HG03520 (cell line): Measurements from ENCODE around the gene VSX2.

ENCODE experiments used
- ATAC-seq: cut with Tn5 transposase; IDR thresholded peaks from one replicate; pipeline ENCODE4 v1.9.1; 2021; ENCODE audit warnings: mild to moderate bottlenecking, moderate library complexity; ENCODE audit not compliant: unreplicated experiment

The VSX2 gene

DNA sequence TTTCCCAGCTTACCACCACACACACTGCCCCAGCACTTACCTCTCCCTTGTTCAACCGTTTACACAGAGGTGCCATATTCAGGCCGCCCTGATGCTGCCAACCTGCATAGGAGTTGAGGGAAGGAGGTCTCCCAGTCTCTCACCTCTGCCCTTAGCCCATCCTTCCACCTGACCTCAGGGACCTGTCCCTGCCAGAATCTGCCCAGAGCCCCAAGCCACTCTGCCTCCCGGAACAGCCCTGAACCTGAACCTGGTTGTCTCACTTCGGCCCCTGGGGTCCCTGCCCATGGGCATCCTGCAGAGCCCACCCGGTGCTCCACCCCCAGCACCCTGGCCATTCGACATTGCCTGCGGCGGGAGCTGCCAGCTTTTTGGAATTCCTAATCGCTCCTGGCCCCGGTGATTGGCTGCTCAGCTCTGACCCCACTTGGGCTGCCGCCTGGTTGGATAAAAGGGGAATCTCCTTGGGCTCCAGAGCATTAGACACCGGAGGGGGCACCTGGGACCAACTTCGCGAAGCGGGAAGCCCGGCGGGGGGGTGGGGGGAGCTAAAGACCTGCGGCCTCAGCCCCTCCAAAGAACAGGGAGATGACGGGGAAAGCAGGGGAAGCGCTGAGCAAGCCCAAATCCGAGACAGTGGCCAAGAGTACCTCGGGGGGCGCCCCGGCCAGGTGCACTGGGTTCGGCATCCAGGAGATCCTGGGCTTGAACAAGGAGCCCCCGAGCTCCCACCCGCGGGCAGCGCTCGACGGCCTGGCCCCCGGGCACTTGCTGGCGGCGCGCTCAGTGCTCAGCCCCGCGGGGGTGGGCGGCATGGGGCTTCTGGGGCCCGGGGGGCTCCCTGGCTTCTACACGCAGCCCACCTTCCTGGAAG is at the start of gene VSX2:
Gene VSX2, plus strand, starts transcription at position 476 of the 874 bp plus-strand sequence. Its CDS starts 113 bp downstream, at position 589.
- ATAC-seq: no peak

DNA sequence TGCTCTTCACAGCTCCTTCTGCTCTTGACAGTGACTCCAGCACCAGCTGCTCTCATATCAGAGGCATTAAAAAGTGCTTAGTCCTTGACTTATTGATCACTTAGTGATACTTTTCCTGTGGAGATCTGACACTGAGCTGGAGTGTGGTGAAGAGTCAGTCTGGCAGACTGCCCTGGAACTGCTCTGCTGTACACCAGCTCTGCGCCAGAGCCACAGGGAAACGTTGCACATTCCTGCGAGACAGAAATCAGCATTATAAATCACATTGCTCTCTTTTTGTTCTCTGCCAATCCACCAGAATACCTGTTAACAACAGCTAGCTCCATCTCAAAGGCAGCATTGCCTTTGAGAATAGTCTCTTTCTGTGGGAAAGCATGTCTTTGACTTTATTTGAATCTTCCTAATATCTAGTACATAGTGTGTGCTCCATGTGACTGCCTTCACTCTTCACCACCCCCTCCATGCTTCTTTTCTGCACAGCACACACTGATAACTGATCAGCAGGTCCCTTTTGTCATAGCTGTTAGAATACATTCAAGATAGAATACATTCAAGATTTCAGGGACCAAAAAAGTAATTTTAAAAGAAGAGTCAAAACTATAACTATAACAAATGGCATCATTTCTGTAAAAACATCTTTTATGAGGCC is 48.2 kb upstream of the VSX2 start:
- ATAC-seq: no peak

DNA sequence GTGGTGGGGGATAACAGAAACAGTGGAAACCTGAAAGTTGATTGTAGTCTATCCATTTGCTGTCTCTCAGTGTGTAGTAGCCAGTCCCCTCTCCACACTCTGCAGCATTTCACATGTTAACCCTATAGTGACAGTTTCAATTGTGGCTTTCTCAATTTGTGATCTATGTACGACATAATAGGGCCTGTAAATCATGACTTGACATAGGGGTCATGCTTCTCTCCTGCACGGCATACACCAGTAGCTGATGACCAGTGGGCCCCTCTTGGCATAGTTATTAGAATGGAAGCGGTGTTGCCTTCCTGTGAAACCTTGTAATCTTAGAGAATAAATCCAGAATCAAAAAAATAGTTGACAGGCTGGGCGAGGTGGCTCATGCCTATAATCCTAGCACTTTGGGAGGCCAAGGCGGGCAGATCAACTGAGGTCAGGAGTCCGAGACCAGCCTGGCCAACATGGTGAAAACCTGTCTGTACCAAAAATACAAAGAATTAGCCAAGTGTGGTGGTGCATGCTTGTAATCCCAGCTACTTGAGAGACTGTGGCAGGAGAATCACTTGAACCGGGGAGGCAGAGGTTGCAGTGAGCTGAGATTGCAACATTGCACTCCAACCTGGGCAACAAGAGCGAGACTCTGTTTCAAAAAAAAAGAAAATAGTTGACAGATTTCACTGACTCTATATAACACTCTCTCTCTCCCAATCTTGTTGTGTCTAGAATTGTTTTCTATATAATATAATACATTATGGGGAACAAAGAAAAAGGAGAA is 44.6 kb upstream of the VSX2 start:
- no peak for ATAC-seq

DNA sequence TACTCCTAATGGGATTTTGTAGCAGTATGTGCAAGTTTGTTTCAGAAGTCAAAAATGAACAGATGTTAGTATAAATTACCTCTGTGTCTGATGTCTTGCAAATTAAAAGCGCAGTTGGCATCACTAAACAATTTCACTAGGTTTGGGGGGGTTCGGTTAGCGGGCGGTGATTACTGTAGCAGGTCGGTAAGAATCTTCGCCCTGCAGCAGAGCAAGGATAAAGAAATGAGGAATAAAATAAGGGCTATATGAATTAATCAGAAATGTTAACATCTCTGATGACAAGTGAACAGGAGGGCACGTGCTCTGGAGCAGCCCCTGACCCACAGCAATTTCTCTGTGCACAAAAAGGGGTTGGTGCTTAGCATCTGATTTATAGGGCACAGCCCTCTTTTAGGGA is 43.6 kb upstream of the VSX2 start:
- no peak for ATAC-seq

DNA sequence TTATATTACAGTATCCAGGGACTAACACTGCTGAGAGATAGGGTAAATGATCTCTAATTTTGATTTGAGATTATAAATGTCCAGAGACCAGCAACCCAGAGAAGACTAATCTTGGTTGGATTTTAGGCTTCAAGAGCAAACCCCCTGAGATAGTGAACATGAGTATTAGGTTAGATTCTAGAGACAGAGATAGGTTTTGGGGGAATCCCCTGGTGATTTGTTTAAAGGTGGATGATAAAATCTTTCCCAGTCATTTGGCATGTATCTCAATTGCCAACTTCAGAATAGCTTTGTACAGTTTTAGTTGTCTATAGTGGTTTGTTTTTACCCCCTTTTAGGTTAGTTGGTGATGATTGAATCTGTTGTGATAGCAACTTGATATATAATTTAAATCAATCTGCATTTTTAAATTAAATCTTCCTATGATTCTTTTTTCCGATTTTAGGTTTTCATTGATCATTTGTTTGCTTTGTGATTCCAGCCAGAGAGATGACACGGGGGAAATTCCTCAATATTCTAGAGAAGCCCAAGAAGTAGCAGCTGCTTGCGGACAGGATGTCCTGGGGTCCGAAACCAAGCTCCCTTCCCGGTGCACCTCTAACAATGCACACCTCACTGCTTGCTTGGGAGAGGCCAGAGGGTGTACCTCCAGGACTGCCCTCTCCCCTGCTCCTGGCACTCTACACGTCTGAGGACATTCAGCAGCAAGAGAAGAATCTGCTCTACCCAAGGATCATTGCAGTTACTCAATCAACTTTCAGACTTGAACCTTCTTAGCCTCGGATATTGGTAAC is 40.6 kb upstream of the VSX2 start:
- ATAC-seq: no peak

DNA sequence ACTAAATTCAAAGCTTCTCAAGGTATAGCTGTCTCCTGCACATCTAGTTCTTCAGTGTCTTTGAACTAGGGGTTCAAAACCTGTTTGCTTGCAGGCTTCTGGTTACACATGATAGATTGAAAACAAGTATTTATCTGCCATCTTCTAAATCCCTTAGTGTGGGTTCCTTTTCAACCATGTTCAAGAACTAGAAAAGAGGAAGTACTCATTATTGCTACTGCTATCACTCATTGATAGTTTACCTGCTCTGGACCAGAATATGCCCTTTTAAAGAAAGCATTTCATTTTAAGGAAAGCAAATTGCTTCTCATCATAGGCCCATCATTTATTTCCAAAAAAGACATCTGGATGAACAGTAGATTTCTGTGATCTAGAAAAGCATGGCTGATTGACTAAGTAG is 37.1 kb upstream of the VSX2 start:
- no peak for ATAC-seq

DNA sequence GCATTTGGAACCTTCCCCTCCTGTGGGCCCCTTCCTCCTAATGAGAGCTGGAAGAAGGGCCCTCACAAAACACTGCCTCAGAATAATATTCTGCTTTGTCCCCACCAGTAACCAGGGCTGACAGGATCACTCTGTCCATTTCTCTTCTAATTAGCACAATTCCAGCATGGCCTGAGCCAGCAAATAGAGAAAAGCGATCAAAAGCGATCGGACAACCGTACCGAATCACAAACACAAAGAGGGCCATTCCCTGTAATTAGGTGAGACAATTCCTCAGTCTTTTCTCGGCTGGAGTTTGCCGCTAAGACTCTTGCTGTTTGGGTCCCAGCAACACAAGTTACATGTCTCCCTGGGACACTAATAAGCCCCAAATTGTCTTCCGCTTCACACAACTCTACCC is 35.6 kb upstream of the VSX2 start:
- ATAC-seq: no peak

DNA sequence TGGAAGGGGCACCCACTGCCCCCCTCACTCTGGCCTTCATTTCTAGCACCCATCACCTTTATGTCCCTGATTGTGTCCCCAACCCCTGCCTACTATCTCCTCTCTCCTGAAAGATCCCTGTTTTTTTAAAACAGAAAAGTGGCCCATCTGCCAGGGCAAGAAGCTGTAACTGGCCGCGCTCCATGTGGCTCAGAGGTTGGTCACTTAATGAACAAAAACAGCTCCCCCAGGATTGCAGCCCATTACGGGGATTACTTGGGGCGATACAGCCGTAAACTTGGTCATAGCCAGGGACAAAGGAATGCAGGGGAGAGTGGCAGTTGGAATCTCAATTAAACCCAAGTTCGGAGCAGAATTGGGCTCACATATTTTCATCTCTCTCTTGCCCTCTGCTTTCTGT is 34.8 kb upstream of the VSX2 start:
- no peak for ATAC-seq

DNA sequence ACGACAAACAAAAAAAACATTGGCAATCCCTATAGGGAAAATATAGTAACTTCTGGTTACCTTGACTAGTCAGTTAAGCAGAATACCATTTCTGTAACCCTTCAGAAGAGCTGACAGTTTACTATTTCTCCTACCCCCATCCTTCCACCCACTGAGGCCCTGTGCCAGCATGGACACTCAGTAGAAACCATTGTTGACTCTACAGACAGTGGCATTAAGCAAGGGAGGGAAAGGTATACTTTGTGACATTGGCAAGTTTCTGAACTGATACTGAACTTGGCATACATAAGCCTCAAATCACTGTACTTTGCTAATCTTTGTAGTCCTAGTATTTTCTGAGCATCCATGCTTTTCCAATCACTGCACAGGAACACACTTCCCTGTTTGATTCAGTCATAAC is 33.4 kb upstream of the VSX2 start:
- ATAC-seq: no peak

DNA sequence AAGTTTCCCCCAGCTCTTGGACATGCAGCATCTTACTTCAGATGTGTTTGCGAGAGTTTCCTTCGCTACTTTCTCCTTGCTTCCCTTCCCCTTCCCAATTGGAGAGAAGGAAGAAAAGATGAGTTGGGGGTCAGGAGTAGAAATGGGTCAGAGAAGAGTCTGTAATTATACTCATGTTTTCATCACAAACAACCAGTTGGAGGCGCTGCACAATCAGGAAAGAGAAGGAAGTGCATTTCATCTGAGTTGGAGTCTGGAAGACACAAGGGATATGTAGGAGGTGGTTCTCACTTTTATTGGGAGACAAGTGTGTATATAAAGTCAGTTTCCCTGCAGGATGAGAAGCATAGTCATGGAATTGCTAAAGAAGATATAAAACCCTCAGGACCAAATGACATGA is 31.3 kb upstream of the VSX2 start:
- ATAC-seq: no peak

DNA sequence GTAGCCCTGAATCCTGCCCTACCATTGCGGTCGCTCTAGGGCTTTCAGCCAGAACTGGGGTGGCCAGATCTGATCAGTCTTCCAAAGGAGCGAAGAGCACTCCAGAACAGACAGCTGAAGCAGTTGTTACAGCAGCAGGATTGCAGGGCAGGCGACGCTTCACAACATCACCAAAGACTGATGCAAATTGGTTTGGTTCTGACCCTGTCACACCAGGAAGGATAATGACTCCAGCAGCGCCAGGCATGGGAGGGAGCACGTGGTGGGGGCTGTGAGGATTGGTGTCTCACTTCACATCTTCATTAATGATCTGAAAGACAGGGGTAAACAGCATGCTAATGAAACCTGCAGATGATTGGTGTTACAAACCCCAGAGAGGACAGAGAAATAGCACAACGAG is 30.6 kb upstream of the VSX2 start:
- ATAC-seq: no peak

DNA sequence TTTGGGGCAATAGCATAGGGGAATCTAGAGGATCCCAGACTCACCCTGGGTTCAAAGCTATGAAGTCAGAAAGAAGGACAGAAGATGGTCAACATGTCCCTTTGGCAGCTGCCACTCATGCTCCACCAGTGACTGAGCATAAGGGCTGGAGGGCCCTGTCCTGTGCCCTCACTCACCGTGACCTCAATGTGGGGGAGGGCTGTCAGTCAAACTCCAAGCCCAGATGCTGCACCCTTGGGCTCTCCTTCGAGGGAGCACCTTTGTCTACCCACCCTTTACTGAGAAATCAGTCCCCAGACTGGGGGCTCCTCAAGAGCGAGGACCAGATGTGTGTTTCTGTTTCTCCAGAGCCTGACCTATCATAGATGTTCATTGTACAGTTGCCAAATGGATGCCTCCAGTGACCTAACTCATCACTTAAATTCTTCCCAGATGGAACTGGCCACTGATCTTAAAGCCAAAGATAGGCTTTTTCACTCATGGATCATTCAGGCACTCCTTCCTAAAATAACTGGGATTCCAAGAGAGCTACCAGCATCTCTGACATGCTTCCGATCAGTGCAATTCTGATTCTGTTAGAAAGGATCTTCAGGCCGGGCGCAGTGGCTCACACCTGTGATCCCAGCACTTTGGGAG is 27.2 kb upstream of the VSX2 start:
- ATAC-seq: no peak

DNA sequence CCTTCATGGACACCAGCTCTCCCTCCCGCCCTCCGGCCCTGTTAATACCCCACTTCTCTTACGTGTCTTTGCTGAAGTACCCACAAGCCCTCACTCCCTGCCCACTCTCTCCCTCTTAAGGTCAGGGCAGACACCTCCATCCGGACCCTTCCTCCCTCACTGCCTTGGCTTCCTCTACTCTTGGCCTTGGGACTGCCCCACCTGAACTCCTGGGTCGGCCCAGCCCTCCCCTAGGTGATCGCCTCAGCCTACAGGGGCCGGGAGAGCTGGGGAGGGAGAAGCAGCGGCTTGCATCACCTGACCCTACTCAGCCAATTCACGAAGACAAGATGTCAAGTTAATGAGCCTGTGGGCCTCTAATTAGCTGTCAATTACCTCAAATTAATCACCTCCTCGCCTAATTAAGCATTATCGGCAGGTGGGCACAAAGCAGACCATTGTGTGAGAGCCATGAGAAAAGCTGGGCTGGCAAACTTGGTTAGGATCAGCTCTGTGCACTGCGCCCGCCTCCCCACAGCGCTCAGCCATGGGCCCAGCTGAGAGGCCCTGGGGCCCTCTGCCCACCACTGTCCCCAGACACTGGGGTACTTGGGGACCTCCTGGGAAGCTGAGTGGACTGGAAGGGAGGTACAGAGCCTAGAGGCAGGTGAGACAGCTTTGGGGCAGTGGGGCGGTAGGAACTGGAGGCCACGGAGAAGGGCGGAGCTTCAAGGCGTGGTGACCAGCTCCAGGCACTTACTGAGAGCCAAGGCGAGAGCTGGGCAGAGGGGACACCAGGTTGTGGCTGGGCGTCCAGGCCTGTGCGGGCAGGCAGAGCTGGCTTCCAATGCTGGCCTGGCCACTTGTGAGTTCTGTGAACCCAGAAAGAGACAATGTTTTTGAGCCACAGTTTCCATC is 25.1 kb upstream of the VSX2 start:
- ATAC-seq: no peak

DNA sequence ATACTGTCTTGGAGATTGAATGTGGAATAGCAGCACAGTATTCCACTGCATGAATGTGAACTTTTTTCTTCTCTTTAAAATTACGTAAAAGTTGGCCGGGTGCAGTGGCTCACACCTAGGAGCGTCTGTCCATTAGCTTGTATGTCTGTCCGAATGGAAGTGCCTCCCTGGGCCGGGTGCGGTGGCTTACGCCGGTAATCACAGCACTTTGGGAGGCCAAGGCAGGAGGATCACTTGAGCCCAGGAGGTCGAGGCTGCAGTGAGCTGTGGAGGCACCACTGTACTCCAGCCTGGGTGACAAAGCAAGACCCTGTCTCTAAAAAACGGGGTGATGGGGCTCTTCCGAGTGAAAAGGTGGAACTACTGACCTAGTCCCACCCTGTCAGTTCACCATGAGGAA is 22.6 kb upstream of the VSX2 start:
- ATAC-seq: no peak

DNA sequence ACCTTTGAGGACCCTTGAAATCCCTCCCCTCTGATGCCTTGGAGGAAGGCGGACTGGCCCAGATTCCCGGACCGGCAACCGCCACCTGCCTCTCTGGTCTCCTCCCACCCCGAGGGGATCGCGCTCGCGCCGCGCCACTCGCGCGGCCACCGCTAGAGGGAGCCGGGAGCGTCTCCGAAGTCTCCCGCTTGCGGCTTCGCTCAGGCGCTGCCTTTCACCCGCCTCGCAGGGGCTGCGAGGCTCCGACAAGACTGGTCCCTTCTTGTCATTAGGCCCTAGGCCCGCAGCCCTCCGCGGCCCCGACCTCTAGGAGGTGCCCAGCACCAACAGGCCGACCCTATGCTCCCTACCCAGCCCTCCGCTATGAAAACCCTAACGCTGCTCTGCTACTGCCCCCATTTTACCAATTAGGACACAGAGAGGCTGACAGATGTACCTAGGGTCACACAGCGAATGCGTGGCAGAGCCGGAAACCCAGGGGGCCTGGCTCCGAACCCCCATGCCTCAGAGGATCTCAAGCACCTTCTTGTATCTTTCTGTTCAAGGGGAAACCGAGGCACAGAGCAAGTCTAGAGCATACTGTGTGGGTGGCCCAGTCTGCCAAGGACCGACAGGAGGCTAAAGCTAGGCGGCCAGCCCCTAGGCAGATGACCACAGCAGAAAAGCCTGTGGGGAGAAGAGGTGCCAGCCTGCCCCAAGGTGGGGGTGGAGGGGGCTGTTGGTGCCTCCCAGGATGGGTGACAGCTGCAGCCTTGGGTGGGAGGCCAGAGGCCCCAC is 21.4 kb upstream of the VSX2 start:
- peak; percentile 48 for ATAC-seq

DNA sequence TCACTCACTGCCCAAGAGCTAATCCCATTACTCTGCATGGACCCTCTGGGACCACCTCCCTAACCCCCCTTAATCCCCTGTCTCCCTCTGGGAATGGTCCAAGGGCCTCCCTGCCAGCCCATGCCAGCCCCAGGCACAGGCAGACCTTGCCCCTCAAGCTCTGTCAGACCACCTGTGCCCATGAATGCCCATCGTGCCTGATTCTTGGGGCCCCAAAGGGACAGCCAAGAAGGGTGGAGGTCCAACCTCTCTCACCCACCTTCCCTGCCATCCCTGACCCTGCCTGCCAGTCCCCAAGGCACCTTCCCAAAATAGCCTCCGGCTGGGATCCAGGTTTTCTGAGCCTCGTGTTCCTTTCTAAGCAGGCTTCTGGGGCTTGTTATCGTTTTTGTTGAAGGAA is 20.8 kb upstream of the VSX2 start:
- ATAC-seq: no peak

DNA sequence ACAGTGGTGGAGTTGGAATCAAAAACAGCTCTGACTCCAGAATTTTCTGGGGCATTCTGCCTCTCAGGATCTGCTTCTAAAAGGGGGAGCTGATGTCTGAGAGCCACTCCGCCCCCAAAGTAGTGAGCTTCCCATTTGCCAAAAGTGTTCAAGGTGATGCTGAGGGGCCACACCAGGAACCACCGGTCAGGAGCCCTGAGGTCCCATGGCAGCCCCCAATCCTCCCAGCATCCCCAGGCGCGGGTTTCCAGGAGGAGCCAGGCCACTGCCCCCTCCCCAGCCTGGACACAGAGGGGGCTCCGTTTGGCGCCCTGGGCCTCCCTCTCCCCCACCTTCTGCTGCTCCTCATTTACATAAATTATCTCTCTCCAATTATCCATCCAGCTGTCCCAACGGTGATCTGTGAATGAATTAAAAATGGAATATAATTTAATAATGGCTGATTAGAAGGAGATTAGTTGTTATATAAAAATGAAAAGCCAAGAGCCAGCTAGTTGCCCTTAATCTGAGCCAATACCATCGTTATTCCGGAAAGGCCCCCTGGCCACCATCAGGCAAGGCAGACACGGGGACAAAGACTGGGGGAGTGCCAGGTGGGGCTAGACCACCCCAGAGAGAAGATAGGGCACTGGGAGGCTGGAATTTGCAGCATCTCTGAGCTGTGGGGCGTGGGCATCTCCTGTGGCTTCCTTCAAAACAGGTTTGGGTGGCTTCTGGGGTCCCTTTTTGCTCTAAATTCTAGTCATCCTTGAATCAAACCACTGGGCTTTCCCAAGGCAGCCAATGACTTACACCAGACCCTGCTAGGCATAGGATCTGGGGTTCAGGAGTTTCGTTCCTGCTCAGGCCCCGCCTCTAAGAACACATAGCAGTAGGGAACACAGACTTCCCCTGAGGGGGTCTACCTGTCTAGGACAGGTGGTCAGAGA is 19.7 kb upstream of the VSX2 start:
- no peak for ATAC-seq

DNA sequence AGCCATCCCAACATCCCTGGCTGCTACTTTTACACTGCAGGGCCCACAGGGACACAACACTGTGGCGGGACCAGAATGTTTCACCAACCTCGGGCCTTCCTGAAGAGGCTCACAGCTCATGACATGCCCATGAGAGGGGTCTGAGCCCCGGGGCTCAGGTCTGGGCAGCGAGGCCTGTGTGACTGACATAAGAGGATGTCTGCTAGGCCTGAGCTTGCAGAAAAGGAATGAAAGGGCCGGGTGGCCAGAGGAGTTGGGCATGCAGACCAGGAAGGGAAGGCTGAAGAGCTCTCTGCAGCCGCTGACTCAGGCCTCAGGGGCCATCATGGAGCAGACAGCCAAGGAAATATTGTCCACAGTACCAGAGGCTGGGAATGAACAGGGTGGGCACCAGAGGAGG is 18.3 kb upstream of the VSX2 start:
- ATAC-seq: no peak
